ENCODE data around the gene ZCCHC2.

Gene ZCCHC2

GRCh38 chr18:62587689-62588088 is 64.9 kb downstream of the ZCCHC2 start:
- Histone ChIP-seq H3K79me1 (ENCODE audit: low read length) (no peaks in the 10 kb centered on the region), H3K9ac (ENCODE audit: low read length) (no peak overlapping the region), H2BK12ac (ENCODE audit: low read length) (no peak overlapping the region), H3K4ac (ENCODE audit: low read depth, low read length) (no peak overlapping the region), H3K4me1 (ENCODE audit: control insufficient read depth in 1 of 2, insufficient read depth in 2 of 2, low read length in 2 of 2) (no peaks in the 10 kb centered on the region), H2BK5ac (ENCODE audit: low read depth, low read length, poor library complexity) (no peak overlapping the region), H3K4me3 (ENCODE audit: low read depth, low read length) (no peak overlapping the region), H3K9me3 (ENCODE audit: insufficient read depth, low read depth, low read length) (no peaks in the 10 kb centered on the region), H2BK120ac (ENCODE audit: insufficient read depth, low read length, poor library complexity) (no peak overlapping the region), H4K91ac (ENCODE audit: low read depth, low read length) (no peak overlapping the region), H3K4me2 (ENCODE audit: low read length) (no peak overlapping the region), H3K18ac (ENCODE audit: low read length) (no peak overlapping the region), H4K12ac (ENCODE audit: low read depth, low read length) (no peak overlapping the region), H3K23ac (ENCODE audit: low read length) (no peak overlapping the region), H2AK5ac (ENCODE audit: low read length) (no peak overlapping the region), H3K27ac (ENCODE audit: low read depth, low read length) (no peak overlapping the region), H2AFZ (ENCODE audit: insufficient read depth, low read length, poor library complexity) (no peak overlapping the region), H4K8ac (ENCODE audit: low read depth, low read length) (no peak overlapping the region), H3K27me3 (ENCODE audit: insufficient read depth, low read length) (no peaks in the 10 kb centered on the region), H3K79me2 (ENCODE audit: control insufficient read depth, insufficient read depth, low read length, poor library complexity) (no peaks in the 10 kb centered on the region), H3K14ac (ENCODE audit: low read length) (no peak overlapping the region), H3K36me3 (ENCODE audit: control insufficient read depth in 1 of 2, insufficient read depth in 2 of 2, low read length in 2 of 2) (peaks cover 2 to 3% of the 10 kb centered on the region in 2 experiments)
- no peak for DNase-seq
- WGBS (ENCODE audit: extremely low coverage, insufficient coverage, insufficient read length) = no CpG with 5 or more reads among the region's 9 CpGs

GRCh38 chr18:62588217-62588616 is 65.4 kb downstream of the ZCCHC2 start:
- no peak overlapping the region for H2AFZ ChIP-seq (ENCODE audit: insufficient read depth, low read length, poor library complexity)
- no peaks in the 10 kb centered on the region for H3K4me1 ChIP-seq (ENCODE audit: control insufficient read depth in 1 of 2, insufficient read depth in 2 of 2, low read length in 2 of 2)
- H3K79me2 ChIP-seq (ENCODE audit: control insufficient read depth, insufficient read depth, low read length, poor library complexity) = no peaks in the 10 kb centered on the region
- no peak overlapping the region for H2BK120ac ChIP-seq (ENCODE audit: insufficient read depth, low read length, poor library complexity)
- no peak overlapping the region for H3K18ac ChIP-seq (ENCODE audit: low read length)
- H3K27me3 ChIP-seq (ENCODE audit: insufficient read depth, low read length) = no peaks in the 10 kb centered on the region
- H3K4me3 ChIP-seq (ENCODE audit: low read depth, low read length) = no peak overlapping the region
- no peak overlapping the region for H3K9ac ChIP-seq (ENCODE audit: low read length)
- no peak overlapping the region for H2BK12ac ChIP-seq (ENCODE audit: low read length)
- no peak overlapping the region for H3K4ac ChIP-seq (ENCODE audit: low read depth, low read length)
- no peak overlapping the region for H4K91ac ChIP-seq (ENCODE audit: low read depth, low read length)
- no peak overlapping the region for H3K14ac ChIP-seq (ENCODE audit: low read length)
- H4K8ac ChIP-seq (ENCODE audit: low read depth, low read length) = no peak overlapping the region
- DNase-seq = no peak
- no peak overlapping the region for H2AK5ac ChIP-seq (ENCODE audit: low read length)
- no CpG with 5 or more reads among the region's 3 CpGs for WGBS (ENCODE audit: extremely low coverage, insufficient coverage, insufficient read length)
- no peak overlapping the region for H2BK5ac ChIP-seq (ENCODE audit: low read depth, low read length, poor library complexity)
- no peak overlapping the region for H4K12ac ChIP-seq (ENCODE audit: low read depth, low read length)
- no peak overlapping the region for H3K4me2 ChIP-seq (ENCODE audit: low read length)
- H3K27ac ChIP-seq (ENCODE audit: low read depth, low read length) = no peak overlapping the region
- H3K79me1 ChIP-seq (ENCODE audit: low read length) = no peaks in the 10 kb centered on the region
- no peak overlapping the region for H3K23ac ChIP-seq (ENCODE audit: low read length)
- H3K9me3 ChIP-seq (ENCODE audit: insufficient read depth, low read depth, low read length) = no peaks in the 10 kb centered on the region
- H3K36me3 ChIP-seq (ENCODE audit: control insufficient read depth in 1 of 2, insufficient read depth in 2 of 2, low read length in 2 of 2) = peaks cover 2 to 3% of the 10 kb centered on the region in 2 experiments

- H4K91ac ChIP-seq (ENCODE audit: low read depth, low read length) = no peak overlapping the region
- H2AK5ac ChIP-seq (ENCODE audit: low read length) = no peak overlapping the region
- H3K23ac ChIP-seq (ENCODE audit: low read length) = no peak overlapping the region
- H3K27ac ChIP-seq (ENCODE audit: low read depth, low read length) = no peak overlapping the region
- no peak overlapping the region for H3K9ac ChIP-seq (ENCODE audit: low read length)
- DNase-seq = no peak
- no peaks in the 10 kb centered on the region for H3K79me2 ChIP-seq (ENCODE audit: control insufficient read depth, insufficient read depth, low read length, poor library complexity)
- peaks cover 4% of the 10 kb centered on the region for H3K27me3 ChIP-seq (ENCODE audit: insufficient read depth, low read length)
- no peak overlapping the region for H3K14ac ChIP-seq (ENCODE audit: low read length)
- peaks cover 0 to 2% of the 10 kb centered on the region in 2 experiments for H3K36me3 ChIP-seq (ENCODE audit: control insufficient read depth in 1 of 2, insufficient read depth in 2 of 2, low read length in 2 of 2)
- no peaks in the 10 kb centered on the region for H3K79me1 ChIP-seq (ENCODE audit: low read length)
- no peak overlapping the region for H2BK120ac ChIP-seq (ENCODE audit: insufficient read depth, low read length, poor library complexity)
- H3K4me3 ChIP-seq (ENCODE audit: low read depth, low read length) = no peak overlapping the region
- H4K8ac ChIP-seq (ENCODE audit: low read depth, low read length) = no peak overlapping the region
- no peak overlapping the region for H3K18ac ChIP-seq (ENCODE audit: low read length)
- peaks cover 0 to 2% of the 10 kb centered on the region in 2 experiments for H3K4me1 ChIP-seq (ENCODE audit: control insufficient read depth in 1 of 2, insufficient read depth in 2 of 2, low read length in 2 of 2)
- H2BK12ac ChIP-seq (ENCODE audit: low read length) = no peak overlapping the region
- no peak overlapping the region for H3K4me2 ChIP-seq (ENCODE audit: low read length)
- WGBS (ENCODE audit: extremely low coverage, insufficient coverage, insufficient read length) = no CpG with 5 or more reads among the region's 15 CpGs
- no peak overlapping the region for H4K12ac ChIP-seq (ENCODE audit: low read depth, low read length)
- no peak overlapping the region for H2AFZ ChIP-seq (ENCODE audit: insufficient read depth, low read length, poor library complexity)
- no peak overlapping the region for H3K4ac ChIP-seq (ENCODE audit: low read depth, low read length)
- H2BK5ac ChIP-seq (ENCODE audit: low read depth, low read length, poor library complexity) = no peak overlapping the region
- no peaks in the 10 kb centered on the region for H3K9me3 ChIP-seq (ENCODE audit: insufficient read depth, low read depth, low read length)
Measured at GRCh38 chr18:62590799-62591590, 68.2 kb downstream of the ZCCHC2 start.

- H2AFZ ChIP-seq (ENCODE audit: insufficient read depth, low read length, poor library complexity) = peak overlapping the region; percentile 15
- peaks cover 0 to 12% of the 10 kb centered on the region in 2 experiments for H3K4me1 ChIP-seq (ENCODE audit: control insufficient read depth in 1 of 2, insufficient read depth in 2 of 2, low read length in 2 of 2)
- WGBS (ENCODE audit: extremely low coverage, insufficient coverage, insufficient read length) = no CpG with 5 or more reads among the region's 90 CpGs
- peak overlapping the region; percentile 87 for H3K4me2 ChIP-seq (ENCODE audit: low read length)
- no peak overlapping the region for H4K8ac ChIP-seq (ENCODE audit: low read depth, low read length)
- no peak overlapping the region for H3K9ac ChIP-seq (ENCODE audit: low read length)
- no peak overlapping the region for H2BK12ac ChIP-seq (ENCODE audit: low read length)
- no peak overlapping the region for H3K27ac ChIP-seq (ENCODE audit: low read depth, low read length)
- no peak overlapping the region for H4K91ac ChIP-seq (ENCODE audit: low read depth, low read length)
- no peak overlapping the region for H3K4ac ChIP-seq (ENCODE audit: low read depth, low read length)
- H3K4me3 ChIP-seq (ENCODE audit: low read depth, low read length) = peak overlapping the region; percentile 47
- no peak overlapping the region for H3K18ac ChIP-seq (ENCODE audit: low read length)
- no peak overlapping the region for H2BK120ac ChIP-seq (ENCODE audit: insufficient read depth, low read length, poor library complexity)
- no peaks in the 10 kb centered on the region for H3K79me1 ChIP-seq (ENCODE audit: low read length)
- no peak overlapping the region for H2AK5ac ChIP-seq (ENCODE audit: low read length)
- H3K23ac ChIP-seq (ENCODE audit: low read length) = no peak overlapping the region
- no peak overlapping the region for H2BK5ac ChIP-seq (ENCODE audit: low read depth, low read length, poor library complexity)
- H3K36me3 ChIP-seq (ENCODE audit: control insufficient read depth in 1 of 2, insufficient read depth in 2 of 2, low read length in 2 of 2) = no peaks in the 10 kb centered on the region
- peak; percentile 26 to 60 for DNase-seq
- no peak overlapping the region for H3K14ac ChIP-seq (ENCODE audit: low read length)
- H3K27me3 ChIP-seq (ENCODE audit: insufficient read depth, low read length) = peaks cover 16% of the 10 kb centered on the region
- H3K9me3 ChIP-seq (ENCODE audit: insufficient read depth, low read depth, low read length) = no peaks in the 10 kb centered on the region
- no peaks in the 10 kb centered on the region for H3K79me2 ChIP-seq (ENCODE audit: control insufficient read depth, insufficient read depth, low read length, poor library complexity)
- H4K12ac ChIP-seq (ENCODE audit: low read depth, low read length) = no peak overlapping the region
Measured at GRCh38 chr18:62596145-62597005, 73.5 kb downstream of the ZCCHC2 start.

Measured in trophoblast cell (in vitro differentiated cells and primary cell).